ENCODE data around the gene MINK1. TPM values are rescaled to one million over a fixed set of nuclear protein-coding genes. Genes with fewer than 3 reads are reported as not detected.

MINK1 gene
- total and polyA plus RNA-seq, 2 of the 13 experiments (the other 11 are each of a cell fraction or from before 2014, with no cell fraction given) = 17.2 to 63.9 TPM

DNA sequence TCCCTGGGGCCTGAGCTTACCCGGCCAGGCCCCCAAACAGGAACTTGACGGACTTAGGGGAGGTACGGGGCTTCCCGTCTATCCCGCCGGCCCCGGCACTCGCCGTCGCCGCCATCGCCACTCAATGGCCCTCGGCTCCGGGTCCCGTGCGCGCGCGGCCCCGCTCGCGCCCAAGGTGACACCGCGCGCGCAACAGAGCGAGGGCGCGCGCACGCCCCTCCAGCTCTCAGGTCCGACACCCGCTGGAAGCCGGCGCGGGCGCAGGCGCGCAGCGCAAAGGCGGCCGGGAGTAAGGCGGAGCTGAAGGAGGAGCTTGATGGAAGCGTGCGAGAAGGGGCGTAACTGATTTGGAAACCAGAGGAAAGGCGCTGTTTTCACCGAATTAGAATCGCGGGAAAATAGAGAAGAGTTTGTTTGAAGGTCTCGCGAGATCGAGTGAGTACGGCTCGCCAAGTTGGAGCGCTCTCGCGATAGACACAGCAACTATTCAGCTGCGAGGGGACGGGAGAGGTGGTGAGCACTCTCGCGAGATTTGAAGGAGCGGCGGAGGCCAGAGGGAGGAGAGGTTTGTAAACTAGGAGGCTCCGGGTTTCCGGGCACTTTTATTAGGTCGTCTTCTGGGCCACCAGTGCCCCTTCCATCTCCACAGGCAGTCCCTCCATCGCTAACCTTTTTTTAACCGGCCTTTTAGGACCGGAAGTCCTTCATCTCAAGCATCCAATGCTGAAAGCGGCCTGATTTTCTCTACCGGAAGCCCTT, 106.8 kb downstream of the MINK1 start, which contains the start of the genes RNF167 and SLC25A11 (continued):
- TF ChIP-seq, protein P1, sequence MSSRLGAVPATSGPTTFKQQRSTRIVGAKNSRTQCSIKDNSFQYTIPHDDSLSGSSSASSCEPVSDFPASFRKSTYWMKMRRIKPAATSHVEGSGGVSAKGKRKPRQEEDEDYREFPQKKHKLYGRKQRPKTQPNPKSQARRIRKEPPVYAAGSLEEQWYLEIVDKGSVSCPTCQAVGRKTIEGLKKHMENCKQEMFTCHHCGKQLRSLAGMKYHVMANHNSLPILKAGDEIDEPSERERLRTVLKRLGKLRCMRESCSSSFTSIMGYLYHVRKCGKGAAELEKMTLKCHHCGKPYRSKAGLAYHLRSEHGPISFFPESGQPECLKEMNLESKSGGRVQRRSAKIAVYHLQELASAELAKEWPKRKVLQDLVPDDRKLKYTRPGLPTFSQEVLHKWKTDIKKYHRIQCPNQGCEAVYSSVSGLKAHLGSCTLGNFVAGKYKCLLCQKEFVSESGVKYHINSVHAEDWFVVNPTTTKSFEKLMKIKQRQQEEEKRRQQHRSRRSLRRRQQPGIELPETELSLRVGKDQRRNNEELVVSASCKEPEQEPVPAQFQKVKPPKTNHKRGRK (CRISPR knock-in tag; IDR thresholded peaks at IDR 0.05) = no peak
- TF ChIP-seq ZSCAN22 (CRISPR knock-in tag; IDR thresholded peaks at IDR 0.05) = no peak
- no peak for TF ChIP-seq IRX3 (CRISPR knock-in tag; IDR thresholded peaks at IDR 0.05; ENCODE audit: borderline replicate concordance, low read depth)
- TF ChIP-seq, protein P2, sequence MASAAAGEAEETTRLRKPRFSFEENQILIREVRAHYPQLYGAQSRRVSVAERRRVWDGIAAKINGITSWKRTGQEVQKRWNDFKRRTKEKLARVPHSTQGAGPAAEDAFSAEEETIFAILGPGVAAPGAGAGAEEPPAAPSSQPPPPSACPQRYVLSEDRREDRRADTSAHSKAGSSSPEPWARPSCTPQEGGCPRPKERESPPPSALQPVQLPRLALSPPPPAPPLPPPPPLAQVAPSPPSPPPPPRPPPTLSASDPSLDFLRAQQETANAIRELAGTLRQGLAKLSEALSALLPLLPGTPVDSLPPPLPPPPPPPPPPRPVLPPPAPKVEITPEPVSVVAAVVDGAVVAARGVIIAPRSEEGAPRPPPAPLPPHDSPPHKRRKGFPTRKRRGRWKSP (CRISPR knock-in tag; IDR thresholded peaks at IDR 0.05) = peak; percentile 91
- no peak for TF ChIP-seq ETV6 (CRISPR knock-in tag; conservative IDR thresholded peaks at IDR 0.05)
- TF ChIP-seq, protein P3, sequence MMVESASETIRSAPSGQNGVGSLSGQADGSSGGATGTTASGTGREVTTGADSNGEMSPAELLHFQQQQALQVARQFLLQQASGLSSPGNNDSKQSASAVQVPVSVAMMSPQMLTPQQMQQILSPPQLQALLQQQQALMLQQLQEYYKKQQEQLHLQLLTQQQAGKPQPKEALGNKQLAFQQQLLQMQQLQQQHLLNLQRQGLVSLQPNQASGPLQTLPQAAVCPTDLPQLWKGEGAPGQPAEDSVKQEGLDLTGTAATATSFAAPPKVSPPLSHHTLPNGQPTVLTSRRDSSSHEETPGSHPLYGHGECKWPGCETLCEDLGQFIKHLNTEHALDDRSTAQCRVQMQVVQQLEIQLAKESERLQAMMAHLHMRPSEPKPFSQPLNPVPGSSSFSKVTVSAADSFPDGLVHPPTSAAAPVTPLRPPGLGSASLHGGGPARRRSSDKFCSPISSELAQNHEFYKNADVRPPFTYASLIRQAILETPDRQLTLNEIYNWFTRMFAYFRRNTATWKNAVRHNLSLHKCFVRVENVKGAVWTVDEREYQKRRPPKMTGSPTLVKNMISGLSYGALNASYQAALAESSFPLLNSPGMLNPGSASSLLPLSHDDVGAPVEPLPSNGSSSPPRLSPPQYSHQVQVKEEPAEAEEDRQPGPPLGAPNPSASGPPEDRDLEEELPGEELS (CRISPR knock-in tag; IDR thresholded peaks at IDR 0.05) = peak; percentile 16; the same call in 1 of the 2 replicates
- no peak for TF ChIP-seq ZNF678 (CRISPR knock-in tag; IDR thresholded peaks at IDR 0.05)
- TF ChIP-seq, protein P4, sequence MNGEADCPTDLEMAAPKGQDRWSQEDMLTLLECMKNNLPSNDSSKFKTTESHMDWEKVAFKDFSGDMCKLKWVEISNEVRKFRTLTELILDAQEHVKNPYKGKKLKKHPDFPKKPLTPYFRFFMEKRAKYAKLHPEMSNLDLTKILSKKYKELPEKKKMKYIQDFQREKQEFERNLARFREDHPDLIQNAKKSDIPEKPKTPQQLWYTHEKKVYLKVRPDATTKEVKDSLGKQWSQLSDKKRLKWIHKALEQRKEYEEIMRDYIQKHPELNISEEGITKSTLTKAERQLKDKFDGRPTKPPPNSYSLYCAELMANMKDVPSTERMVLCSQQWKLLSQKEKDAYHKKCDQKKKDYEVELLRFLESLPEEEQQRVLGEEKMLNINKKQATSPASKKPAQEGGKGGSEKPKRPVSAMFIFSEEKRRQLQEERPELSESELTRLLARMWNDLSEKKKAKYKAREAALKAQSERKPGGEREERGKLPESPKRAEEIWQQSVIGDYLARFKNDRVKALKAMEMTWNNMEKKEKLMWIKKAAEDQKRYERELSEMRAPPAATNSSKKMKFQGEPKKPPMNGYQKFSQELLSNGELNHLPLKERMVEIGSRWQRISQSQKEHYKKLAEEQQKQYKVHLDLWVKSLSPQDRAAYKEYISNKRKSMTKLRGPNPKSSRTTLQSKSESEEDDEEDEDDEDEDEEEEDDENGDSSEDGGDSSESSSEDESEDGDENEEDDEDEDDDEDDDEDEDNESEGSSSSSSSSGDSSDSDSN (CRISPR knock-in tag; IDR thresholded peaks at IDR 0.05) = no peak; the same call in 1 of the 2 replicates
- TF ChIP-seq KLF15 (CRISPR knock-in tag; IDR thresholded peaks at IDR 0.05; ENCODE audit: borderline replicate concordance) = no peak
- peak; percentile 71 for TF ChIP-seq NFYB (CRISPR knock-in tag; IDR thresholded peaks at IDR 0.05)
- TF ChIP-seq EHMT2 (IDR thresholded peaks at IDR 0.05; ENCODE audit: borderline replicate concordance, low read depth, low read length) = no peak
- no peak for TF ChIP-seq ZNF33A (CRISPR knock-in tag; IDR thresholded peaks at IDR 0.05; ENCODE audit: borderline replicate concordance)
- TF ChIP-seq ZNF331 (CRISPR knock-in tag; IDR thresholded peaks at IDR 0.05) = no peak
- TF ChIP-seq FOXC1 (CRISPR knock-in tag; IDR thresholded peaks at IDR 0.05; ENCODE audit: borderline replicate concordance) = 0 out of 2 replicates have a peak, but pooled peaks have one; percentile 12
- TF ChIP-seq, protein P5, sequence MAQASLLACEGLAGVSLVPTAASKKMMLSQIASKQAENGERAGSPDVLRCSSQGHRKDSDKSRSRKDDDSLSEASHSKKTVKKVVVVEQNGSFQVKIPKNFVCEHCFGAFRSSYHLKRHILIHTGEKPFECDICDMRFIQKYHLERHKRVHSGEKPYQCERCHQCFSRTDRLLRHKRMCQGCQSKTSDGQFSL (CRISPR knock-in tag; IDR thresholded peaks at IDR 0.05) = no peak; the same call in 1 of the 2 replicates
- TF ChIP-seq JUN (CRISPR knock-in tag; IDR thresholded peaks at IDR 0.05) = no peak
- TF ChIP-seq ZNF629 (CRISPR knock-in tag; conservative IDR thresholded peaks at IDR 0.05) = no peak
- no peak for TF ChIP-seq KLF13 (CRISPR knock-in tag; IDR thresholded peaks at IDR 0.05)
- no peak for TF ChIP-seq ZNF24 (IDR thresholded peaks at IDR 0.05)
- 0 out of 2 replicates have a peak, but pooled peaks have one; percentile 28 for TF ChIP-seq ZSCAN20 (CRISPR knock-in tag; IDR thresholded peaks at IDR 0.05; ENCODE audit: borderline replicate concordance)
- TF ChIP-seq, protein P6, sequence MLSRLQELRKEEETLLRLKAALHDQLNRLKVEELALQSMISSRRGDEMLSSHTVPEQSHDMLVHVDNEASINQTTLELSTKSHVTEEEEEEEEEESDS (CRISPR knock-in tag; IDR thresholded peaks at IDR 0.05; ENCODE audit: borderline replicate concordance) = no peak
- 0 out of 2 replicates have a peak, but pooled peaks have one; percentile 43 for TF ChIP-seq ZIK1 (CRISPR knock-in tag; IDR thresholded peaks at IDR 0.05; ENCODE audit: borderline replicate concordance, low read depth)
